ENCODE measurements around the gene ABLIM1. TPM values are rescaled to one million over a fixed set of nuclear protein-coding genes. Genes with fewer than 3 reads are reported as not detected.

The ABLIM1 gene
- total RNA-seq, 6 experiments from 2014 or later: 38.8 to 76.5 (median 50.6) TPM

DNA sequence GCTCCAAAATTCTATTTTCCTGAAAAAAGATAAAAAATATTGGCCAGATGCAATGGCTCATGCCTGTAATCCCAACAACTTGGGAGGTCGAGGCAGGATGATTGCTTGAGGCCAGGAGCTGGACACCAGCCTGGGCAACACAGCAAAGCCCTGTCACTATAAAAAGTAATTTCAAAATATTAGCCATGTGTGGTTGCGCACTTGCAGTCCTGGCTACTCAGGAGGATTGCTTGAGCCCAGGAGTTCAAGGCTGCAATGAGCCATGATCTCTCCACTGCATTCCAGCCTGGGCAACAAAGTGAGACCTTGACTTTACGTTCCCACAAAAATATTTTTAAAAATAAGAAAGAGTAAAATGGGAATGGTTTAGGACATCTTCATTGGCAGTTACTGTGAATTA, 149.7 kb downstream of the ABLIM1 start:
- intact Hi-C loops (cut with DNase I): no loop called here
- no peak overlapping the region for H3K27ac ChIP-seq
- no peak for TF ChIP-seq POLR2A (IDR thresholded peaks at IDR 0.05)
- TF ChIP-seq, protein P1, sequence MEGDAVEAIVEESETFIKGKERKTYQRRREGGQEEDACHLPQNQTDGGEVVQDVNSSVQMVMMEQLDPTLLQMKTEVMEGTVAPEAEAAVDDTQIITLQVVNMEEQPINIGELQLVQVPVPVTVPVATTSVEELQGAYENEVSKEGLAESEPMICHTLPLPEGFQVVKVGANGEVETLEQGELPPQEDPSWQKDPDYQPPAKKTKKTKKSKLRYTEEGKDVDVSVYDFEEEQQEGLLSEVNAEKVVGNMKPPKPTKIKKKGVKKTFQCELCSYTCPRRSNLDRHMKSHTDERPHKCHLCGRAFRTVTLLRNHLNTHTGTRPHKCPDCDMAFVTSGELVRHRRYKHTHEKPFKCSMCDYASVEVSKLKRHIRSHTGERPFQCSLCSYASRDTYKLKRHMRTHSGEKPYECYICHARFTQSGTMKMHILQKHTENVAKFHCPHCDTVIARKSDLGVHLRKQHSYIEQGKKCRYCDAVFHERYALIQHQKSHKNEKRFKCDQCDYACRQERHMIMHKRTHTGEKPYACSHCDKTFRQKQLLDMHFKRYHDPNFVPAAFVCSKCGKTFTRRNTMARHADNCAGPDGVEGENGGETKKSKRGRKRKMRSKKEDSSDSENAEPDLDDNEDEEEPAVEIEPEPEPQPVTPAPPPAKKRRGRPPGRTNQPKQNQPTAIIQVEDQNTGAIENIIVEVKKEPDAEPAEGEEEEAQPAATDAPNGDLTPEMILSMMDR (IDR thresholded peaks at IDR 0.05): no peak
- DNase-seq (no peak), ATAC-seq (no peak)
- H3K36me3 ChIP-seq: peaks cover 0 to 4% (median 0%) of the 10 kb centered on the region in 4 donors
- no peaks in the 10 kb centered on the region for H3K9me3 ChIP-seq
- no peak overlapping the region for H3K4me3 ChIP-seq
- WGBS (ENCODE audit: insufficient coverage, low coverage, low lambda C conversion rate, missing lambda C conversion rate): 82% methylated on average over 3 of the region's 3 CpGs
- H3K4me1 ChIP-seq: peaks cover 0 to 27% (median 4%) of the 10 kb centered on the region in 4 donors
- H3K27me3 ChIP-seq: no peaks in the 10 kb centered on the region

DNA sequence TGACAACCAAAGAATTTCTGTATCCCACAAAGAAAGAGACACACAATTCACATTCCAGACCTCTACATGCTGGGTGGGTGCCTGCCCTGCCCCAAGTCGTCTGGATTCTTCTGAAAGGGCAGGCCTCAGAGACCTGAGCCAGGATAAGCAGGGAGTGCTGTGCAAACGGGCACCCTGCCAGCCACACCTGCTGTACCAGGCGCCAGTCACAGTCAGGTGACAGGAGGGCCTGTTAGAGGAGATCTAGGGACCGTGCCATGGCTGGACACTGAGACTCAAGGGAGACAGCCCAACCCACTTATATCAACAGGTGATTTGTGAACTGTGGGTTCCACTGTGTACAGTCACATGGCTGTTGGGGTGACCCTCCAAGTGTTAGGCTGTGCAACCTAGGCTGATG, 150.6 kb downstream of the ABLIM1 start:
- 5% methylated on average over 3 of the region's 4 CpGs for WGBS (ENCODE audit: insufficient coverage, low coverage, low lambda C conversion rate, missing lambda C conversion rate)
- H3K4me1 ChIP-seq: peaks cover 0 to 25% (median 4%) of the 10 kb centered on the region in 4 donors
- H3K36me3 ChIP-seq: peaks cover 0 to 4% (median 0%) of the 10 kb centered on the region in 4 donors
- peak; percentile 74 to 86 (median 79) for DNase-seq
- TF ChIP-seq, protein P1 (IDR thresholded peaks at IDR 0.05): no peak
- no peak for TF ChIP-seq POLR2A (IDR thresholded peaks at IDR 0.05)
- H3K9me3 ChIP-seq: no peaks in the 10 kb centered on the region
- no peaks in the 10 kb centered on the region for H3K27me3 ChIP-seq
- no peak overlapping the region for H3K4me3 ChIP-seq
- intact Hi-C loops (cut with DNase I): no loop called here
- H3K27ac ChIP-seq: peak overlapping the region in 1 of 3 donors; percentile 29
- peak; percentile 84 to 94 (median 84) for ATAC-seq

DNA sequence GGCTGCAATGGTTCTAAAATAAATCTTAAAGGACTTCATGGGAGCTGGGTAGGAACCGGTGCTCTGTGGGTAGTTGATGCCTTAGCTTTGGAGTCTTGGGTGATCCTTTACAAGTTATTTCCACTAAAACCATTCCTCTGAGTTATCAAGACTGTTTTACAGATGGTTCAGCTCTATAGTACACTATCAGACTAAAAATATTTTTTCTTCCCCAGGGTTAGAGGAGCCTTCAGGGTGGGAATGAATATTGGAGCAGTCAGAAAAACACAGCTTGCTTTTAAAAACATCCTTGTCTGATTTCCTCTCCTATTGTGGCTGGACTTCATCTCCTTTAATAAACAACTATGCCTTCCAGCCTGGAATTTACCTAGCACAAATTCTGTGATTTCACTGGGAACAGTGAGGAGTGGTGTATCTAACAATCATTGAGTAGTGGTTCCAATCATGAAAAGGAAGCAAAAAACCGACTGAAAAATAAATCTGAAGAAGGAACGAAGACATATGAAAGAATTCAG, 151.1 kb downstream of the ABLIM1 start:
- peaks cover 0 to 2% (median 0%) of the 10 kb centered on the region in 4 donors for H3K36me3 ChIP-seq
- TF ChIP-seq POLR2A (IDR thresholded peaks at IDR 0.05): no peak
- TF ChIP-seq, protein P1 (IDR thresholded peaks at IDR 0.05): no peak
- H3K9me3 ChIP-seq: no peaks in the 10 kb centered on the region
- no peak overlapping the region for H3K4me3 ChIP-seq
- no peak for DNase-seq
- H3K4me1 ChIP-seq: peaks cover 0 to 25% (median 4%) of the 10 kb centered on the region in 4 donors
- no peaks in the 10 kb centered on the region for H3K27me3 ChIP-seq
- ATAC-seq: no peak
- intact Hi-C loops (cut with DNase I): no loop called here
- peak overlapping the region in 1 of 3 donors; percentile 29 for H3K27ac ChIP-seq
- WGBS (ENCODE audit: insufficient coverage, low coverage, low lambda C conversion rate, missing lambda C conversion rate): 58% methylated on average over 3 of the region's 3 CpGs

DNA sequence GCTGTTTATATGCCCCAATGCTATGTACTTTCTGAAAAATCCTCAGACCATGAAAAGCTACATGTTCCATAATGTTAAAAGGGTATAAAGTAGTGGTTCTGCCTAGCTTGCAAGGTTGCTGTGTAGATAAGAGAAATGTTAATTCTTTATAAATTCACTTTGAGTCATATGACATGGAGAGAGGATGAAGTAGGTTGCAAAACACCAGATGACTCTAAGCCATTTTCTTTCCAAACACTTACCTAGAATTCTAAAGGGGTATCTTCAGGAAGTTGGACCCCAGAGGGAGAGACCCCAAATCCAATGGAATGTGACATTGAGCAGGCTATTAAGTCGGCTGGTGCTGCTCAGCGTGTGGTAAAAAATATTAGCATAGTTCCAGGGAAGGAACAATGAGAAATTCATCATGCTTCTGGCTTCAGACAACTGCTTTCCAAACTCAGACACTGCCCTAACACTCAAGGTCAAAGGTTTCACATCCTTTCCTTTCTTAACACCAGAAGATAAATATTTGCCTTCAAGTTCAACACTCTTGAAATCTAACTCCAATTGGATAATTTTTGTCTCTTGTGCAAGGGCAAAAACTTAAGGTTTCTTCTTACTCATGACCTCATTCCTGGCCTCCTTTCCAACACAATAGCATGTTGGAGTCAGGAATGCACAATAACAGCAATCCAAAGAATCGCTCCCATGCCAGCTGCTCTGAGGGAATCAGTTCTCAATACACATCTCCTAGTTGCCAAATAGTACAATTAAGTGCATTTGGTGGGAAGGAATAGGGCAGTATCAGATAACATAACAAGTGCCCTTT, 153.1 kb downstream of the ABLIM1 start:
- peak overlapping the region in 1 of 3 donors; percentile 4 for H3K27ac ChIP-seq
- ATAC-seq: peak; percentile 46 to 56 (median 53)
- H3K36me3 ChIP-seq: no peaks in the 10 kb centered on the region
- no peaks in the 10 kb centered on the region for H3K9me3 ChIP-seq
- no peak for DNase-seq
- intact Hi-C loops (cut with DNase I): no loop called here
- peaks cover 0 to 25% (median 4%) of the 10 kb centered on the region in 4 donors for H3K4me1 ChIP-seq
- TF ChIP-seq POLR2A (IDR thresholded peaks at IDR 0.05): no peak
- TF ChIP-seq, protein P1 (IDR thresholded peaks at IDR 0.05): no peak
- no peak overlapping the region for H3K4me3 ChIP-seq
- 62% methylated on average over 3 of the region's 3 CpGs for WGBS (ENCODE audit: insufficient coverage, low coverage, low lambda C conversion rate, missing lambda C conversion rate)
- H3K27me3 ChIP-seq: no peaks in the 10 kb centered on the region
